Activated T-helper 1 cell treated with anti-CD3 and anti-CD28 coated beads, Interleukin-12 subunit alpha, Interleukin-12 subunit beta, Interleukin-2, Interleukin-4 antibody, amounts not matched to agents 30 ng/mL and 10 ng/mL and 1 ng/mL, durations not matched to agents 14 hours and 24 hours and 36 hours (primary cell): Measurements from ENCODE around the gene CADM2. TPM values are rescaled to one million over a fixed set of nuclear protein-coding genes. Genes with fewer than 3 reads are reported as not detected.

Source experiments
- DNase-seq: peaks from one replicate; pipeline ENCODE4 v3.0.0; 2021; ENCODE audit warnings: low spot score
- H3K27ac Mint-ChIP-seq: one replicate; pipeline ENCODE4 v1.8.0; 2021; ENCODE audit warnings: mild to moderate bottlenecking, mixed read lengths
- H3K27me3 Mint-ChIP-seq: one replicate; pipeline ENCODE4 v1.8.0; 2022; ENCODE audit warnings: mild to moderate bottlenecking, moderate library complexity, mixed read lengths; ENCODE audit not compliant: insufficient read depth
- H3K36me3 Mint-ChIP-seq: one replicate; pipeline ENCODE4 v1.8.0; 2021; ENCODE audit warnings: low read depth, mixed read lengths
- H3K4me1 Mint-ChIP-seq: one replicate; pipeline ENCODE4 v1.8.0; 2021; ENCODE audit warnings: low read depth, mixed read lengths
- H3K4me3 Mint-ChIP-seq: one replicate; pipeline ENCODE4 v1.8.0; 2021; ENCODE audit warnings: mild to moderate bottlenecking, moderate library complexity, mixed read lengths
- H3K9me3 Mint-ChIP-seq: one replicate; pipeline ENCODE4 v1.8.0; 2021; ENCODE audit warnings: mixed read lengths
- intact Hi-C: fragments of 100-400 bp; cut with micrococcal nuclease; formaldehyde crosslinking; loops from one replicate; pipeline ENCODE4 v1.15.1; 2024
- total RNA-seq: library from RNA; stranded (reverse); gene quantifications from 2 replicates; pipeline ENCODE4 v1.2.3, GENCODE V29; 2022

The CADM2 gene
- total RNA-seq, 1 donor from 2014 or later: not detected

DNA sequence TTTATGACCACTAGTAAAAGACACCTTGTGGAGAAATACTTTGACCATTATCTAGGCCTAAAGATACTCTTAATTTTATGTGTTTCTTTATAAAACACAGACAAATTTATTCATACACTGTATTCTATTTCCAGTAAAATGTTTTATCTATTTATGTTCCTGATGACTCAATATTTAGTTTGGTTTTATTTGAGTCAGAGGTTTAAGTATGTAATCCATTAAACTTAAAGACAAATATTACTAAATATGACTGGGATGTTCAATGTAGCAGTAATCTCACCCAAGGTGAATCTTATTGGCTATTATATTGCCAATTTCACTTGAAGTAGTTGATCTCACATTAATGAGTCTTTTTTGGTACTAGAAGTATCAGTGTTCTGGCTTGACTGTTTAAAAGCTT, 799.7 kb downstream of the CADM2 start:
- no peak overlapping the region for H3K4me3 Mint-ChIP-seq

DNA sequence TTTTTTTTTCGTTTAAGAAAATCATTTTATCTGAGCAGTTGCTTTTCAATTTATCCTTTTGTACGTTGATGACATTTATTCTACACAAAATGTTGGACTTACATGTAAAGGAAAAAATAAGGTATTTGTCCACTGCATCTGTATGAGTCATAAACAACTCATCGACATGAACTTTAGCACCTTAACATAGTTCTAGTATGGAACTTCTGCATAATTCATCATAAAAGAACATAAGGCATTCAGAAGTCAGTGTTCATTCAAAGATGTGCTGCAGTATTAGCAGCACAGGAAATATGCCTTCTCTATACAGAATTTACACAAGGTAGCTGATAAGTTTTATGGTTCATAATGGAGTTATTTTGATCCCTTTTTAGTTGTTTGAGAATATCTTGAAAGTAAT, 801.6 kb downstream of the CADM2 start:
- Mint-ChIP-seq H3K27me3 (no peaks in the 10 kb centered on the region), H3K9me3 (peaks cover 7% of the 10 kb centered on the region), H3K4me3 (no peak overlapping the region), H3K27ac (no peak overlapping the region), H3K36me3 (no peaks in the 10 kb centered on the region), H3K4me1 (no peaks in the 10 kb centered on the region)
- DNase-seq: no peak
- intact Hi-C loops: no loop called here

More for the DNA sequence above, 799.7 kb downstream of the CADM2 start:
- no peak for DNase-seq
- Mint-ChIP-seq H3K9me3 (peaks cover 16% of the 10 kb centered on the region), H3K4me1 (no peaks in the 10 kb centered on the region), H3K27me3 (no peaks in the 10 kb centered on the region), H3K27ac (no peak overlapping the region), H3K36me3 (no peaks in the 10 kb centered on the region)
- intact Hi-C loops: no loop called here

DNA sequence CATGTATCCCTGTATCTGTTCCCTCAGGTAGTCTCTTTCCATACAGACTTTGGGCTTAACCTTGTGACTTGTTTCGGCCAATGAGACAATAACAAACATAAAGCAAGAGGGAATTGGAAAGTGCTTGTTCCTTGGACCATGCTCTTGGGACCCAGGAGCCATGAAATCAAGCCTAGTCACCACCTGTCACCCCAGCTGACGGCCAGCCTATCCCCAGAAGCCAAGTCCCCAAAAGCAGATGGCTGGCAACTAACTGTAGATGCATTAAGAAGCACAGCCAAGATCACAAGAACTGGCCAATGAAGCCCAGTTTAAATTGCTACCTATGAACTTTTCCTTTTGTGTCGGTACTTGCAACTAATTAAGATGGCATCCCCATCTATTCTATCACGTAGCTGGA, 822.0 kb downstream of the CADM2 start:
- H3K36me3 Mint-ChIP-seq: no peaks in the 10 kb centered on the region
- no peaks in the 10 kb centered on the region for H3K27me3 Mint-ChIP-seq
- no peak overlapping the region for H3K4me3 Mint-ChIP-seq
- H3K9me3 Mint-ChIP-seq: no peaks in the 10 kb centered on the region
- DNase-seq: no peak
- intact Hi-C loops: no loop called here
- no peak overlapping the region for H3K27ac Mint-ChIP-seq
- no peaks in the 10 kb centered on the region for H3K4me1 Mint-ChIP-seq

DNA sequence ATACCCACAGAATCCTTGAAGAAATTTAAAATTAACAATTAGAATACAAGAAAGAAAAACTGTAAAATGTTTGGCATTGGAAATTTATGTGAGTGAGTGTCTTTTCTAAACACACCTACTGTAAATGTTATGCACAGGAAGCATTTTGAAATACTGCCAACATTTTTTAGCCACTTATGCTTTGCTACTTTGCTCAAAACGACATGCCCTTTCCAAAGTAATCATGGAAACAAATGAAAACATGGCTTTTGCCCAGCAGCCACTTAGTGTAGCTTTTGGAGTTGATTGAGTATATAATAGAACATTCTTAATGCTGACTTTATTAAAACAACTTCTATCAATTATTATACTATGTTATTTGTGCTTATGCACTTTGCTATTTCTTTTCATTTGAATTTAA, 823.0 kb downstream of the CADM2 start:
- no peaks in the 10 kb centered on the region for H3K36me3 Mint-ChIP-seq
- intact Hi-C loops: no loop called here
- H3K27ac Mint-ChIP-seq: no peak overlapping the region

DNA sequence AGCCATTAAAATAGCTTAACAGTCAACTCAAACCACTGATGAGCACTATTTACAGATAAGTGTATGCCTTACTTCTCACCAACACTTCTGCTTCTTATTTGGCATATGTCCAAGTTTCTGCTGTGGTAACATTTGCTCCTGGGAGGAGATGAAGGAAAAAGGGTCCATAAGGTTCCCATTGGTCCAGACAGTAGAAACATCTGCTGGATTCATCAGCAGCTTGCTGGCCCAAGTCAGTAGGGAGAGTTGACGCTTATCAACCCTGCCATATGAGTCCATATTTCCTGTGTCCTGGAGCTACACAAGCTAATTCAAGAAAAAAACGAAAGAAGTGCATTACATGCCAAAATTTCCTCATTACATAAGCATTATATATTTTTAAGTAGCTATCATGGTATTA, 824.5 kb downstream of the CADM2 start:
- H3K4me1 Mint-ChIP-seq: no peaks in the 10 kb centered on the region
- H3K9me3 Mint-ChIP-seq: no peaks in the 10 kb centered on the region
- H3K27ac Mint-ChIP-seq: no peak overlapping the region
- H3K4me3 Mint-ChIP-seq: no peak overlapping the region
- DNase-seq: no peak
- H3K27me3 Mint-ChIP-seq: no peaks in the 10 kb centered on the region
- intact Hi-C loops: no loop called here
- no peaks in the 10 kb centered on the region for H3K36me3 Mint-ChIP-seq

More for the DNA sequence above, 823.0 kb downstream of the CADM2 start:
- Mint-ChIP-seq H3K27me3 (no peaks in the 10 kb centered on the region), H3K4me3 (no peak overlapping the region), H3K9me3 (no peaks in the 10 kb centered on the region), H3K4me1 (no peaks in the 10 kb centered on the region)
- no peak for DNase-seq

DNA sequence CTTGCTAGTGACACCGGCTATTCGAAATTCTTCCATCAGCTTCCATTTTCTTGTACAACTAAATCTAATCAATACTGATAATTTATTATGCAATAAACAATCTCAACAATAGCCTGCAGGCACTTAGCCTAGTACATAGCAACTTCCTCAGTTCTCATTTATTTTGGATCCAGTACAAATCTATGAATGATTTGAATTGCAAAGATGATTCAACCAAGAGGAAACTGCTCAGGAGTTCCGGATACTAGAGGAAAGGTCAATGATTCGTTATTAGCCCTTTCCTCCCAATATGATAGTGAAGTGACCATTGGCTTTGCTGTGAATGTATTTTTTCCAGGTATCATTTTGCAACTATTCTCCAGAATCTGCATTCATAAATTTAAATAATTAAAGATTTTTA, 827.0 kb downstream of the CADM2 start:
- Mint-ChIP-seq H3K4me3 (no peak overlapping the region), H3K36me3 (no peaks in the 10 kb centered on the region), H3K27me3 (no peaks in the 10 kb centered on the region), H3K9me3 (no peaks in the 10 kb centered on the region), H3K27ac (no peak overlapping the region), H3K4me1 (no peaks in the 10 kb centered on the region)
- DNase-seq: no peak
- intact Hi-C loops: no loop called here

DNA sequence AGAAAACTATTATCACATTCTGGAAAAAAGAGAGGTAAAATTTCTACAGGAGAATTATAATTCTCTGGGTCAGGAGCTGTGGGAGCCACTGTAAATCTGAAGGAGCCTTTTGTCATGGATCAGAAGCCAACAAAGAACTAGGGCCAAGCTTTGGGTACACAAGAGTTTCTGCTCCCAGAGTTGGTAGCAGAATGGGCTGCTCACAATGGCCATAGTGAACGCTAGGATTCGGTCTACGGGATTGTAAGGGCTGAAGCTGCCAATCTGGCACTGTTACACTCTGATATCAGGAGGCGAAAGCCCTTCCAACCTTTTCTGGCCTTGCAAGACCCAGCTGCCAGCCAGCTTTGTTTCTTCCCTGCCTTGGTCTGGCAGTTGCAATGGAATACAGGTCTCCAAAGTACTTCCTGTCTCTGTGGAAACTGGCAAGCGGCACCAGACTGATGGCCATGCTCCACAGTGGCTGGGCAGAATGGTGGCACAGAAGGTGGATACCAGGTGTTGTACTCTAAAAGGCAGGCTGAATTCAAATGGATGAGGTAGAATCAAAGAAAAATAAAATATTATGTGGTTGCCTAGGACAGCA, 831.7 kb downstream of the CADM2 start:
- H3K27me3 Mint-ChIP-seq: no peaks in the 10 kb centered on the region
- intact Hi-C loops: no loop called here
- no peaks in the 10 kb centered on the region for H3K4me1 Mint-ChIP-seq
- no peaks in the 10 kb centered on the region for H3K36me3 Mint-ChIP-seq
- no peak for DNase-seq
- no peak overlapping the region for H3K4me3 Mint-ChIP-seq
- no peak overlapping the region for H3K27ac Mint-ChIP-seq
- H3K9me3 Mint-ChIP-seq: peaks cover 3% of the 10 kb centered on the region

DNA sequence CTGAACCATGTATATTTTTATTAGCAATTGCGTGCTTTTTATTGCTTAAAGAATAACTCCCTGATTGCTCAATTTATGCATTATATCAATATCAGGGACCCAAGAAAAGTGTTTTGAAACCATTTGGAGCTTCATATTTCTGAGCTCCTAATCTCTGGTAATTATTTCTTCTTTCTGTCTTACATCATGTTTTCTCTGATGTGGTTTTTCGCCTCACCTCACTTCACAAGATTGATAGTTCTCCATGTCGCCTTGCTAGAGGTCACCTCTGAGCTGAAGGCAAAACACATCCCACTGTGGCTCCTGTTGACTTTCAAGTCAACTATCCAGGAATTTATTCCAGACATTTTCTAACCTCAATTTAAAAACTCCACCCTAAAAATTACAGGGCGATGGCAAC, 837.4 kb downstream of the CADM2 start:
- no peaks in the 10 kb centered on the region for H3K36me3 Mint-ChIP-seq
- peaks cover 3% of the 10 kb centered on the region for H3K9me3 Mint-ChIP-seq
- H3K4me3 Mint-ChIP-seq: no peak overlapping the region
- no peak overlapping the region for H3K27ac Mint-ChIP-seq
- no peaks in the 10 kb centered on the region for H3K4me1 Mint-ChIP-seq
- H3K27me3 Mint-ChIP-seq: no peaks in the 10 kb centered on the region
- no peak for DNase-seq
- intact Hi-C loops: no loop called here

DNA sequence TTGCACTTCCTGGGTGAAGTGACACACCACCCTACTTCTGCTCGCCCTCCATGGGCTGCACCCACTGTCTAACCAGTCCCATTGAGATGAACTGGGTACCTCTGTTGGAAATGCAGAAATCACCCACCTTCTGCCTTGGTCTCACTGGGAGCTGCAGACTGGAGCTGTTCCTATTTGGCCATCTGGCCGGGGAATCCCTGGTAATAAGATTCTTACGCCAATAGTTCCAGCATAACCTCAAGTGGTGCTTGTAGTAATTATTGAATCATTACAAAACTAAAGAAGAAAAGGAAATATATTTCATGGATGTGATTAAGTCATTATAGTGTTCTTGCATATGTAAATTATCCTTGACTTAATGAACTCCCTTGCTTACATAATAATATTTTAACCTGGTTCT, 841.9 kb downstream of the CADM2 start:
- no peak for DNase-seq
- intact Hi-C loops: no loop called here
- H3K27ac Mint-ChIP-seq: no peak overlapping the region
- no peaks in the 10 kb centered on the region for H3K4me1 Mint-ChIP-seq
- H3K36me3 Mint-ChIP-seq: no peaks in the 10 kb centered on the region
- H3K4me3 Mint-ChIP-seq: no peak overlapping the region
- H3K27me3 Mint-ChIP-seq: no peaks in the 10 kb centered on the region
- peaks cover 5% of the 10 kb centered on the region for H3K9me3 Mint-ChIP-seq

DNA sequence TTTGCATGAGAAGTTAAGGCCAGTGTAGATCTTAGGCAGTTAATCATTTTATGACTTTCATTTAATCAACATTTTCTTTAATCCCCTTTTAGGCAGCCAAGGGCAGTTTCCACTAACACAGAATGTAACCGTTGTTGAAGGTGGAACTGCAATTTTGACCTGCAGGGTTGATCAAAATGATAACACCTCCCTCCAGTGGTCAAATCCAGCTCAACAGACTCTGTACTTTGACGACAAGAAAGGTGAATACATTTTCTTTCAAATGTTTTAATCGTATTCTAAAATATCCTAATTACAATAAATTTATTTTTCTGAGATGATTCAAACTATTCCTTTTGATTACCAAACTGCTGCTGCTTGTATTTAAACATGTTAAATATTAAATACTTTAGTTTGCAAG, 843.2 kb downstream of the CADM2 start:
- intact Hi-C loops: no loop called here

DNA sequence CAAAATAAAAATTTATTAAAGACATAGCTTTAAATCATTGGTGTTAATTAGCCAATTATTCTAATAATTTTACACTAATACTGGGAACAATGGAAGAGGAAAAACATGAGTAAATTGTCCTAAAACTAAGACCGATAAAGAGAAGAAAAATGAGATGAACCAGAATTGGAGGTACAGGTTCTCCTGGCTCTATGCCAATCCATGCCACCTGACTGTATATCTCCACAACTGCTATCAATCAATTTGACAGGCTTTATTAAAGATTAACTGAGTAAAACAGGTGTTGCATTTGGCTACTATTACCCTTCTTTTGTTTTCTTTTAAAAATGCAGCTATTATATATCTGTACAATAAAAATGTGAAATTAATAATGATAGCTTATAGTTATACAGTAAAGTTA, 850.0 kb downstream of the CADM2 start:
- no peak for DNase-seq
- Mint-ChIP-seq H3K27me3 (no peaks in the 10 kb centered on the region), H3K9me3 (peaks cover 8% of the 10 kb centered on the region), H3K4me3 (no peak overlapping the region), H3K4me1 (no peaks in the 10 kb centered on the region), H3K36me3 (no peaks in the 10 kb centered on the region), H3K27ac (no peak overlapping the region)
- intact Hi-C loops: no loop called here

More for the DNA sequence above, 843.2 kb downstream of the CADM2 start:
- no peak overlapping the region for H3K4me3 Mint-ChIP-seq
- H3K36me3 Mint-ChIP-seq: no peaks in the 10 kb centered on the region
- no peak overlapping the region for H3K27ac Mint-ChIP-seq
- DNase-seq: no peak
- no peaks in the 10 kb centered on the region for H3K4me1 Mint-ChIP-seq
- H3K27me3 Mint-ChIP-seq: no peaks in the 10 kb centered on the region
- H3K9me3 Mint-ChIP-seq: peaks cover 8% of the 10 kb centered on the region

DNA sequence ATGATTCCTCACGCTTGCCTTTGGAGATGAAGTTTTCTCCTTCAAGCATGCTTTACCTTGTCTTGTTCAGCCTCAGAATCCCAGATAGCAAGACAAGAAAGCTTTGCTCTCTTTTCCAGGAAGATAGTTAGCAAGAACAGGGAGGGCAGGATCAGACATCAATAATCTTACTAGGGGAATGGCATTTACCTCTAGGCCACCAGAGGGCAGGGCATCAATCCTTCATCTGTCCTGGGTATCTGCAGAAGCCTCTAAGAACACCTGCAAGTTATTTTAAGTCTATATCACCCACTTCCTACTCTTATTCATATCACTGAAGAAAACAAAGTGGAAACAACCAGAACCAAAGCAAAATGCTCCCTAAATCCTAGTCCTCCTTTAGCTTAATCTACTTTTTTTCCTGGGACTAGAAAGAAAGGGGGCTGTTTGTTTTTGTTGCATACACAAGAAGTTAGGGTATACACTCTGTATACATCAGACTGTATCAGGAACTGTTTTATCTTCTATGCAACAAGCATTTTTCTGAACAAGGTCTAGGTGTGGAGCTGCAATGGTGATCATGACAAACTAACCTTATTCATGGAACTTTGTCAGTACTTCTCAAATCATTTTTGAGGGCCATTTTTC, 862.5 kb downstream of the CADM2 start:
- H3K36me3 Mint-ChIP-seq: no peaks in the 10 kb centered on the region
- no peak overlapping the region for H3K4me3 Mint-ChIP-seq
- no peak for DNase-seq
- H3K27me3 Mint-ChIP-seq: no peaks in the 10 kb centered on the region
- intact Hi-C loops: no loop called here
- H3K4me1 Mint-ChIP-seq: no peaks in the 10 kb centered on the region
- no peak overlapping the region for H3K27ac Mint-ChIP-seq
- no peaks in the 10 kb centered on the region for H3K9me3 Mint-ChIP-seq

DNA sequence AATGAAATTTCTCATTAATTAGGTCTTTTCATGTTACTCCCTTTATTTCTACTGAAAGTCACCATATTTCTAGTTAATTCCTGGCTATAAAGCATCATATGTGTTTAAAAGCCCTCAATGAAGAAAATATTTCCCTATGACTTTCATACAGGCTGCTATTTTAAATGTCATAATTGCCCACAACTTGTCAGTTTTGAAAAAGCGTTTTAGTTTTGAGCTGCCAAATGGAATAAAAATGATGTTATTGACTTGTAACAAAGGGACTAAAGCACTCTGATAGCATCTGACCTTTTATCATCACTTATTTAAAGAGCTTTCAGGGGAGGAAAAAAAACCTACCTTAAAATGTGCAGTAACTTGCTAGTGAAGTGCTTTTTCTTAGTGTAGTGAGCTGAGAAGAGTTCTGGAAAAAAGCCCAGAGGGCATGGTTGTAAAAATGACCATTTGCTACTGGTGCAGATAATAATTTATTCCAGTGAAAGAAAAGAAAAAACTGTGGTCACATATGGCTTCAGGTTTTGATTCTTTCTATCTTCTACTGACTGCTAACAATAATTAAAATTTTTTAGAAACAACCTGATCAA, 877.2 kb downstream of the CADM2 start:
- H3K9me3 Mint-ChIP-seq: no peaks in the 10 kb centered on the region
- intact Hi-C loops: no loop called here
- H3K36me3 Mint-ChIP-seq: no peaks in the 10 kb centered on the region
- no peak overlapping the region for H3K27ac Mint-ChIP-seq
- no peaks in the 10 kb centered on the region for H3K27me3 Mint-ChIP-seq
- no peak for DNase-seq
- no peaks in the 10 kb centered on the region for H3K4me1 Mint-ChIP-seq
- H3K4me3 Mint-ChIP-seq: no peak overlapping the region
